HG02840 (cell line): Measurements from ENCODE around the gene PCSK2.

ENCODE experiments used
- ATAC-seq: cut with Tn5 transposase; IDR thresholded peaks from one replicate; pipeline ENCODE4 v1.9.1; 2021; ENCODE audit warnings: mild to moderate bottlenecking, moderate library complexity, moderate number of reproducible peaks; ENCODE audit not compliant: unreplicated experiment, low FRiP score

PCSK2 gene

DNA sequence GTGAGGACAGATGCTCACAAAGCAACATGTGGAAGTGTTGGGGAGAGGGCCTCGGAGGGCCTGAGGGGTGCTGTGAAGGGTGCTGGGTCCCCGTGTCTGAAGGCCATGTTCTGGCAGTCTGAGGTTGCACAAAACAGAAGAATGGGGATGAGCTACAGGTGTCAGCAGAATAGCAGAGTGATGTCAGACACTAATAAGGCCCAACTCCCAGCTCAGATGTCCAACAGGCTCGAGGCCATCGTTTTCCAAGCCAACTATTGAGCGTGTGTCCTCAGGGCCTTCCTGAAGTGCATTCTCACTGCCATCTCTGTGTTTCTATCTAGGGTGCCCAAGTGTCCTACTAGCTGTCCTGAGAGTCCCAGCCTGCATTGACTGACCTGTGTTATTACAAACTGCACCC, 296.5 kb downstream of the PCSK2 start:
- ATAC-seq: no peak

DNA sequence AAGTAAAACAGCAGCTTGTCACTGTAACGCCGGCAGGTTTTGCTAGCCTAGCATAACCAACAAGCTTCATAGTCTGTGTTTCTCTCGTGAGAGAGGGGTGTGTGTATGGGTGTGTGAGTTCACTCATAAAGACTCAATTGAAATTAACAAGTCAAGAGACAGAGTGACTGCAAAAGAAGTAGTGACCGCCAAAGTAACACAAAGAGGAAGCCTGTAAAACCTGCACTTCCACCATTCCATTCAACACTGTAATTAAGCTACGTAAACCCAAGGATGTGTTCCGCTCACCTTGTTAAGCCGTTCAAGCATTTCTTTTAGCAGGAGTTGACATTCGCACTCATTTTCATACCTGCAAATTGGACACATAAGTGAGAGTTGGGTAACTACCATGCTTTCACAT, 297.7 kb downstream of the PCSK2 start:
- ATAC-seq: no peak

DNA sequence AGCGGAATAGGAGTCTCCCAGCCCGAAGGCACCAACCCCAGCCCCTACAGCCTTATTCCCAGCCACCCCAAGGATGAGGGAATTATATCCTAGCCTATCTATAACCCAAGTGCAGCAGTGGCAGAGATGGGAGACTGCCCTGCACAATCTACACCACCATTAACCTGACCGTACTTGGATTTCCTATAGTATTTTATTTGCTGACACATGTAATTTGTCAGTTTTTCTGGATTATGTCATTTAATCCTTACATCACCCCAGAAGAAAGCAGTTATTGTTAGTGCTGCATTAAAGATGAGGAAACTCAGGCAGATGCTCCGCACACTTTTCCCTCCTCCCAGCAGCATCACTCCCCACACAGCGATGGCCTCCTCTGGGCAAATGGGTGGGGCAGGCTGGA, 298.3 kb downstream of the PCSK2 start:
- no peak for ATAC-seq

DNA sequence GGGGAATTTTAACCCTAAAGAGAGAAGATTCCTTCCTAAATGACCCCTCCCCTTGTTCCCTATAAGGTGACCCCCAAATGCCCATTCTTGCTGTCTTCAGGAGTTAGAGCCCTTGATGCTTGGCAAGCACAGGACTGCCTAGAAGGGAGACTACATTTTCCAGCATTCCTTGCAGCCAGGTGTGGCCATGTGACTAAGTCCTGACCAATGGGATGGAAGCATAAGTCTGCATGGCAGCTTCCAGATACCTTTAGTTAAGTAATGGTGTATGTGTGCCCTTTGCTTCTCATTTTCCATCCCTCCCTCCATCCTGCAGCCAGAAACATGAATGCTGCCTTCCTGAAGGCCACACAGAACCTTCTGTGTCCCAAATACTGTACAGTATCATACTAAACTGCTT, 298.8 kb downstream of the PCSK2 start:
- no peak for ATAC-seq

DNA sequence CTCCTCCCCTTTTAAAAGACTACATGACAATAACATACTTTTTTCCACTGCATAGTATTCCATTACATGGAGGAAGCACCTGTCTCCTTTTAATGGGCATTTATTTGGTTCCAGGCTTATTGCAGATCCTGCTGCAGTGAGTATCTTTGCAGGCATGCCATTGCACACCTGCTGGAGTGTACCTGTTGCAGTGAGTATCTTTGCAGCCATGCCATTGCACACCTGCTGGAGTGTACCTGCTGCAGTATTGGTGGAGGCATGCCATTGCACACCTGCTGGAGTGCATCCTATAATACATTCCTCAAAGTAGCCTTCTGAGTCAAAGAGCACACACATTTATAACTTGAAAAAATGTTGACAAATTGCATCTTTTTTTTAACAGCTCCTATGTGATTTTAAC, 302.7 kb downstream of the PCSK2 start:
- no peak for ATAC-seq

DNA sequence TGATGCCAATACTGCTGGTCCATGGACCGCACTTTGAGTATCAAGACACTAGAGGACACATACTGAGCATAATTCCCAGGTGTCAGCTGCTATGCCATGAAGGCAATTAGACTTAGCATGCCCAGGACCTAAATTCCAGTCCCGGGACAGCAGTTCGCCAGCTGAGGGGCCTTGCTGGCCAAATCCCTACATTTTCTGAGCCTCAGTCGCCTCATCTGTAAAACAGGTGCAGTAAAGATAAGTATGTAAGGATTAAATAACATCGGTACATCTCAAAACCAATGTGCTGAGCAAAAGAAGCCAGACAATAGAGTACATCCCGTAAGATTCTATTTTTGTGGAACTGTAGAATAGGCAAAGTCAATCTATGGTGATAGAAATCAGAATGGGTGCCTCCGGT, 303.3 kb downstream of the PCSK2 start:
- no peak for ATAC-seq

DNA sequence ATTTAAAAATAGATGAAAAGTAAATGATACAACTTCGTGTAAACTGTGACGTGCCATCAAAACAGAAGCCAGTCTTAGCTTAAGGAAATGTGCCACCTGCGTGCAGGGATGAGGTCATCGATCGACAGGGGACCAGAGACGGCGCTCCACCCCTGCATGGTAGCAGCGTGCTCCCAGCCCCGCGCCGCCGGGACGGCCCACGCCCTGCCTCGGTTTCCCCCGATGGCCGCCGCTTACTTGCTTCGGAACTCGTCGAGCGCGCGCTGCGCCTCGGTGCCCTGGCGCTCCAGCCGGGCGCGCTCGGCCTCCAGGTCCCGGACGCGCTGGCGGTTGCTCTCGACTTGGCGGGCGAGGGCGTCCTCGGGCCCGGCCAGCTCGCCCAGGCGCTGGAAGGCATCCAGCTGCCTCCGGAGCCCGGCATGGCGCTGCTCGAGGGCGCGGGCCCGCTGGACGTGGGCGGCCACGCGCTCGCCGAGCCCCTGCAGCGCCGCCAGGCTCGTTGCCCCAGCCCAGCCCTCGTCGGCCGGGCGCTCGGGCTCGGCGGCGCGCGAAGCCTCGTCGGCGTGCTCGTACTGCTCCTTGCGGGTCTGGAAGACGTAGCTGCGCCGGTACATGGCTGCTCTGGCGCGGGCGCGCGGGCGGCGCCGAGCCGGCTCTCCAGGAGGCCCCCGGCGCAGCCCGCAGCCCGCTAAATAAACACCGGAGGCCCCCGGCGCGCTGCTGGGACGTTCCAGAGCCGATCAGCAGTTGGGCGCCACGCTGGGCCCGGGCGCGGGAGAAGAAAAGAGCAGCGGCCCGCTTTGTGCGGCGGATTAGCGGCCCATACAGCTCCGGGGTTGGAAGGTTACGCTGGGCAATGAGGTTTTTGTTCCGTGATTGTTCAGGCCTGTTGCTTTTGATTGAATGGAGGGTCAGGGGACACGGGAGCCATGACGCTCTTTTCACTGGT, 304.1 kb downstream of the PCSK2 start, which contains the start of gene BFSP1:
Gene BFSP1, minus strand, starts transcription at position 664 of the 949 bp plus-strand sequence. Its CDS starts 50 bp downstream, at position 614.
- no peak for ATAC-seq

DNA sequence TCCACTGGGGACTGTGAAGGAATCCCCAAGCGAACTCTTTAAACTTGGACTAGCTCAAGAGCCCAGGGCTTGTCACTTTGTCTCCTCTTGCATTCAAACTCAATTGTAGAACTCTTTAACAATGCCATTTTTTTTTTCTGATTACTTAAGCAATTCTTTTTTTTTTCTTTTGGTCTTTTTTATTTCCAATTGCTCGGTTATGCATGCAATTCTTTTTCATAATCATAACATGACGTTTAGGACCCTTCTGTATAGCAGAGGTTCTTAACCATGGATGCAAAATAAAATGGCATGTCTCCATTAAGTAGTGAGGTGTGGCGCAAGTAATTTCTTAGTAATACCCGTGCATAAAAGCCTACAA, 304.8 kb downstream of the PCSK2 start:
- no peak for ATAC-seq

DNA sequence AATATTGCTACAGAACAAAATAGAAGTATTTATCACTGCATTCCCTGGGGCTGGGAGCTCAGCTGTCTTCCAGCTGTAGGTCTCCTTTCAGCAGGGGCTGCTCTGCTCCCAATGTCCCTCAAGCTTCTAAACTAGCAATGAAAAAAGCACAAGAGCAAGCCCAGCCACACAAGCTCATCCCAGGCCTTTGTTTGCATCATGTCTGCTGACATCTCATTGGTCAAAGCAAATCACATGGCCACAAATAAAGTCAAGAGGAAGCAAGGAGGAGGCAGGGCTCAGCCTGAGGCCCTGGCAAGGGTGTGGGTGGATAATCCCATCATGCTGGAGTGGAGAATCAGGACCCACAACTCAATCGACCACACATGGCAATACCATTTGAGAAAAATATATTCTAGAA, 306.6 kb downstream of the PCSK2 start:
- no peak for ATAC-seq

DNA sequence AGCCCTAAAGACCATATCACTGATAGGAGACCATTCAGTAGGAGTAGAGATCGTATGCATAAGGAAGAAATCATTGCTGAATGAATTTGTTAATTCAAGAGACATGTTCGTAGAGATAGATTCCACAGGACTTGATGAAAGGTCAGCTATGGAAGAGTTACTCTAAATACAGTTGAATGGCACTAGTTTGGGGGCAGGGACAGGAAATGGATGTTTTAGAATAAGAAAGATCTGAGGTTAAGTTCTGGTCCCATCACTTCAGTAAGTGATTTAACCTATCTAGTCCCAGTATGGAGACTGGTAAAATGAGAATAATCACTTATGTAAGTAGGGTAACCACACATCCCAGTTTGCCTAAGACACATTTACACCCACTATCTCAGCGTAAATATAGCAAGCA, 307.2 kb downstream of the PCSK2 start:
- ATAC-seq: no peak
